CD4-positive, alpha-beta T cell (primary cell): ENCODE measurements around the gene CGB7. TPM values are rescaled to one million over a fixed set of nuclear protein-coding genes. Genes with fewer than 3 reads are reported as not detected.
"Not testable (repeated sequence)": the region's sequence is repeated elsewhere in the genome, so short reads cannot be mapped to it uniquely, and the experiment has no call there.

Experiments used
- ATAC-seq: fragments of 200-7000 bp; cut with Tn5 transposase; one replicate; pipeline ENCODE4 v1.10.0; 2022; ENCODE audit warnings: mild to moderate bottlenecking; ENCODE audit not compliant: poor library complexity
- CTCF ChIA-PET: fragments of 350-600 bp; sonication (Branson Sonifier 250); formaldehyde crosslinking; loops from one replicate; lab custom pipeline; 2021; ENCODE audit warnings: antibody characterized with exemption, inconsistent platforms; lab: Charles Lee
- POLR2A ChIA-PET: fragments of 350-600 bp; sonication (Branson Sonifier 250); formaldehyde crosslinking; loops from one replicate; lab custom pipeline; 2021; ENCODE audit warnings: antibody characterized with exemption, inconsistent platforms; lab: Charles Lee
- DNase-seq, 14 experiments: peaks; one replicate each; pipeline ENCODE4 v3.0.0-alpha.2; 2013 to 2020; ENCODE audit warnings: mixed read lengths in 2 of 14
- H3K27ac ChIP-seq, 2 donors: one replicate each; pipeline versions ENCODE4 v1.5.1 to v1.7.0; 2013; ENCODE audit warnings: low read length in 2 of 2, low read depth in 1 of 2, mild to moderate bottlenecking in 1 of 2
- H3K27me3 ChIP-seq, 2 experiments: 1 replicate in 1 of 2; 2 replicates in 1 of 2; pipeline versions ENCODE4 v1.6.1 to v1.7.0; 2013; ENCODE audit warnings: low read length in 2 of 2, control low read depth in 1 of 2, mild to moderate bottlenecking in 1 of 2, moderate library complexity in 1 of 2; ENCODE audit not compliant: insufficient read depth in 2 of 2, control insufficient read depth in 1 of 2
- H3K36me3 ChIP-seq: one replicate; pipeline ENCODE4 v1.6.1; 2013; ENCODE audit warnings: low read length, control low read depth; ENCODE audit not compliant: insufficient read depth
- H3K4me1 ChIP-seq: one replicate; pipeline ENCODE4 v1.6.1; 2013; ENCODE audit warnings: low read length, control low read depth; ENCODE audit not compliant: insufficient read depth
- H3K4me3 ChIP-seq: one replicate; pipeline ENCODE4 v1.5.1; 2013; ENCODE audit warnings: mild to moderate bottlenecking, low read length, moderate library complexity
- H3K9me3 ChIP-seq, 2 experiments: 1 replicate in 1 of 2; 2 replicates in 1 of 2; pipeline versions ENCODE4 v1.6.1 to v1.7.0; 2013; ENCODE audit warnings: low read length in 2 of 2, mild to moderate bottlenecking in 2 of 2, control low read depth in 1 of 2, moderate library complexity in 1 of 2; ENCODE audit not compliant: control insufficient read depth in 1 of 2, insufficient read depth in 1 of 2
- H3K27ac Mint-ChIP-seq: one replicate; pipeline ENCODE4 v1.8.0; 2020; ENCODE audit warnings: mixed read lengths
- H3K27me3 Mint-ChIP-seq: one replicate; pipeline ENCODE4 v1.8.0; 2021; ENCODE audit warnings: mixed read lengths
- H3K36me3 Mint-ChIP-seq: one replicate; pipeline ENCODE4 v1.8.0; 2021; ENCODE audit warnings: low read depth, mixed read lengths
- H3K4me1 Mint-ChIP-seq: one replicate; pipeline ENCODE4 v1.8.0; 2021; ENCODE audit warnings: low read depth, mixed read lengths
- H3K4me3 Mint-ChIP-seq: one replicate; pipeline ENCODE4 v1.8.0; 2020; ENCODE audit warnings: mild to moderate bottlenecking, mixed read lengths
- H3K9me3 Mint-ChIP-seq: one replicate; pipeline ENCODE4 v1.8.0; 2020; ENCODE audit warnings: mixed read lengths
- intact Hi-C, 2 experiments: fragments of 100-400 bp; cut with DNase I in 1 of 2; cut with micrococcal nuclease in 1 of 2; formaldehyde crosslinking; loops; one replicate each; pipeline versions ENCODE4 v1.15.1 to v1.9.0; 2023 to 2025; cut with DNase I, micrococcal nuclease
- total RNA-seq, 174 experiments: library from RNA in 2 of 174; stranded (reverse) in 2 of 174; gene quantifications; one replicate each; pipeline ENCODE4 v1.2.3 and lab custom pipeline; 2021 to 2026
- TF ChIP-seq, protein P1 (sequence below): fragments of 200-600 bp; IDR thresholded peaks from one replicate; pipeline ENCODE4 v1.8.0; 2022; ENCODE audit warnings: antibody characterized with exemption, mild to moderate bottlenecking

The CGB7 gene
- total RNA-seq, 2 experiments from 2014 or later: not detected

DNA sequence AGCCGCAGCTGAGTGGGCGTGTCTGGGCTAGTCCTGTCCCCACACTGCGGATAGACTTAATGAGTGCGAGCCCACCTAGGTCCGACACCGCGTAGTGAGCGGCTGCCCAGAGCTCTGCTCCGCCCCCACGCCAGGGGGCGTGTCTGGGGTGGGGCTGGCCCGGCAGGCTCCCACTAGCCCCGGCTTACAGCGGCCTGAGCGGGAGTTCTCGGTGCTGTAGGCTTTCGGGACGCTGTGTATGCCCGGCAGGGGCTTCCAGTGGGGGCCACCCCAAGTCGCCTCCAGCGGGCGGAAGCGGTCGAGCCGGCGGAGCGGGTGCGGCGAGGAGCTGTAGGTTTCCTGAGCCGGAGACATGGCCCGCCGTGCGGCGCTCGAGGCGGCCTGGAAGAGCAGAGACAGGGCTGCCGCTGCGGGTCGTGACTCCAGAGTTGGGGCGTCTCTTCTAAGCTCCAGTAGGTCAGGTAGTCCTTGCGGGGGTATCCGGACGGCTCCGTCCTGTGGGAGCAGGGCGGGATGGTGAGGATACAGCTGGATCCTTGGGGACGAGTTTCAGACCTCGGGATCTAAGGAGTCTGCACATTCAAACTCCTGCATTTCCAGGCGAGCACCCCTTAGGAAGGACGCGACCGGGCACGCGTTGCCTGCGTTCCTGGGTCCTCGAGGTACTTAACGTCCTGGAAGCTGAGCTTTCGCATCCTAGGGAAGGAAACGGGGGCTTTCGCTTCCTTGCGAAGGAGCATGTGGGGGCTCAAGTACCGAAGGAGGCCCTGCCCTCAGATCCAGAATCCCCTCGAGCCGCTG lies 1.2 kb downstream of the CGB7 start:
- intact Hi-C loops: loop anchor here in 1 of 2 experiments (5.0 kb wide), 1 partner anchor 39 kb away; the partner anchor contains the start of gene LHB
- peaks cover 21% of the 10 kb centered on the region for H3K4me1 Mint-ChIP-seq
- no peaks in the 10 kb centered on the region for H3K36me3 Mint-ChIP-seq
- peak overlapping the region; percentile 89 for H3K4me3 Mint-ChIP-seq
- Histone ChIP-seq H3K27me3 (peaks cover 25 to 32% of the 10 kb centered on the region in 2 experiments), H3K4me3 (peak overlapping the region; percentile 59), H3K27ac (no peak overlapping the region), H3K9me3 (peaks cover 0 to 16% of the 10 kb centered on the region in 2 experiments), H3K36me3 (no peaks in the 10 kb centered on the region), H3K4me1 (peaks cover 26% of the 10 kb centered on the region)
- POLR2A ChIA-PET: interaction anchor here (0.8 to 2.1 kb wide), 3 partner anchors 15 to 63 kb away, joined by 3 to 4 read pairs (median 3); partner anchors contain the start of genes LIN7B and RUVBL2
- no peaks in the 10 kb centered on the region for H3K9me3 Mint-ChIP-seq
- CTCF ChIA-PET: interaction anchor here (0.5 to 2.3 kb wide), 5 partner anchors 37 to 574 kb away, joined by 3 to 8 read pairs (median 3); partner anchors contain the start of gene LIN7B
- no peak overlapping the region for H3K27ac Mint-ChIP-seq
- DNase-seq (peak in 11 of 14 experiments; percentile 19 to 71 (median 50)), ATAC-seq (peak; percentile 71)
- H3K27me3 Mint-ChIP-seq: peaks cover 48% of the 10 kb centered on the region
- TF ChIP-seq, protein P1, sequence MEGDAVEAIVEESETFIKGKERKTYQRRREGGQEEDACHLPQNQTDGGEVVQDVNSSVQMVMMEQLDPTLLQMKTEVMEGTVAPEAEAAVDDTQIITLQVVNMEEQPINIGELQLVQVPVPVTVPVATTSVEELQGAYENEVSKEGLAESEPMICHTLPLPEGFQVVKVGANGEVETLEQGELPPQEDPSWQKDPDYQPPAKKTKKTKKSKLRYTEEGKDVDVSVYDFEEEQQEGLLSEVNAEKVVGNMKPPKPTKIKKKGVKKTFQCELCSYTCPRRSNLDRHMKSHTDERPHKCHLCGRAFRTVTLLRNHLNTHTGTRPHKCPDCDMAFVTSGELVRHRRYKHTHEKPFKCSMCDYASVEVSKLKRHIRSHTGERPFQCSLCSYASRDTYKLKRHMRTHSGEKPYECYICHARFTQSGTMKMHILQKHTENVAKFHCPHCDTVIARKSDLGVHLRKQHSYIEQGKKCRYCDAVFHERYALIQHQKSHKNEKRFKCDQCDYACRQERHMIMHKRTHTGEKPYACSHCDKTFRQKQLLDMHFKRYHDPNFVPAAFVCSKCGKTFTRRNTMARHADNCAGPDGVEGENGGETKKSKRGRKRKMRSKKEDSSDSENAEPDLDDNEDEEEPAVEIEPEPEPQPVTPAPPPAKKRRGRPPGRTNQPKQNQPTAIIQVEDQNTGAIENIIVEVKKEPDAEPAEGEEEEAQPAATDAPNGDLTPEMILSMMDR: peak; percentile 39

DNA sequence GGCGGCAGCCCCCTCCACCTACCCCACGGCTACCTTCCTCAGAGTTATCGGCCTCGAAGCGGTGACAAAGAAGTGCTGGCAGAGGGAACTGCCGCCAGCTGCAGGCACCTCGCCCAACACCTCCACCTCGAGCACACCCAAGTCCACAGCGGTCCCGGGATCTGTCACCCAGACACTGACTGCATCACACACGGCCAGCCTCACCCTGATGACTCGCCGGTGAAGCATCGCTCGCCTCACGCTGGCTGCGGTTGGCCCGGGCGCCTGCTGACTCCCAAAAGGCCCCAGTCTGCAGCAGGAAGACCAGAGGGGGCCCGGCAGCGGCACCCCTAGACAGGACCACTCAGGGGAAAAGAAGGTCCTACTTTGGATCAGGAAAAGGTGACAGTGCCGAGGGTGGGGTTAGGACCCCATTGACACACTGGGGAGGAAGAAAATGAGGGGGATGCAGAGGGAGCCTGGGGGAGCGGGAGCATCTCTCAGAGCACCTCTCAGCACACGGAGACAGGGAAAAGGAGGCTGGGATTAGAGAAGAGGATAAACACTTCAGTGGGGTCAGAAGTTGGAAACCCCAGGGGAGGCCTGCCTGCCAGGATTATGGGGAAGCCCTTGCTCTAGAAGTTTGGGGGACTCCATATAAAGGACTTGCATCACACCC lies 7.0 kb downstream of the CGB7 start:
- H3K4me1 Mint-ChIP-seq, H3K4me3 Mint-ChIP-seq, ATAC-seq, H3K27ac ChIP-seq, POLR2A ChIA-PET, H3K27me3 Mint-ChIP-seq, CTCF ChIA-PET, H3K36me3 Mint-ChIP-seq, H3K4me3 ChIP-seq, H3K27ac Mint-ChIP-seq, H3K4me1 ChIP-seq, intact Hi-C loops, H3K9me3 ChIP-seq, DNase-seq, H3K27me3 ChIP-seq, H3K9me3 Mint-ChIP-seq, H3K36me3 ChIP-seq: not testable (repeated sequence)

DNA sequence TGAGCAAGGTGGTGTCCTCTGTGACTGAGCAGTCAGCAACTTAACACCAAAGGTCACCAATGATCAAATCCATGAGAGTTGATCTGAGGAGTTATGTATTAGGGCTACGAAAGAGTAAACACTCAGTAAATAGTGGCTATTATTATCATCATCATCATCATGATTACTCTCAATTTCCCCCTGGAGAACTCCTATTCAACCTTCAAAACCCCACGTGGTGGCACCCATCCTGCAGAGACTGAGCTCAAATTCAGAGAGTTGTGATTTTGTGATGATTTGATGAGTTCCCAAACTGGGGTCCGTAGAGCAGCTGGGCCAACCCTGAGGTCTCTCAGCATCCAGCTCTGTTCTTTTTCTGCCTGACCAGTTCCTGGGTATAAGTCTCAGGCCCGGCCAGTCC lies 7.7 kb downstream of the CGB7 start:
- H3K36me3 ChIP-seq, H3K27me3 ChIP-seq, H3K4me3 ChIP-seq, H3K27ac Mint-ChIP-seq, H3K4me1 Mint-ChIP-seq, H3K9me3 Mint-ChIP-seq, H3K4me3 Mint-ChIP-seq, H3K9me3 ChIP-seq, H3K36me3 Mint-ChIP-seq, H3K4me1 ChIP-seq, intact Hi-C loops, H3K27me3 Mint-ChIP-seq, POLR2A ChIA-PET, CTCF ChIA-PET, DNase-seq, ATAC-seq, H3K27ac ChIP-seq: not testable (repeated sequence)

DNA sequence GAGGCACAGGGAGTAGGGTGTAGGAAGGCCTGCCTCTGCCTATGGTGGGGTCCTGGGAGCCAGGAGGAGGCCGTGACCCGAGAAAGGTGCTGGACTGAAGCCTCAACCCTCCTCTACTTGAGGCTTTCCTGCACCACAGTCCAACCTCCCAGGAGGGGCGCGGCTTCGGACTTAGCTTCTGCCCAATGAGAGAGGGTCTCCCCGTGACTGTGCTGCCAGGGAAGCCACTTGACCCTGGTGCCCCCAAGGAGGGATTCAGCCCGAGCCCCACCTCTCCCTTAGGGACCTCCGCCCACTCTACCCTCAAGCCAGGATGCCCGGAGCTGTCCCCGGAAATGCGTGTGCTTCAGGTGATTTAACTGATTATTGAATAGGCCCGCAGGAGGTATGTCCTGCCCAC lies 8.5 kb downstream of the CGB7 start, which contains the start of gene CGB8:
Gene CGB8 (minus strand): TSS at position 101 of the 400 bp plus-strand sequence. CDS start 372 bp downstream, outside the sequence.
- DNase-seq, H3K4me1 ChIP-seq, H3K9me3 ChIP-seq, CTCF ChIA-PET, H3K4me3 Mint-ChIP-seq, H3K27me3 Mint-ChIP-seq, H3K36me3 Mint-ChIP-seq, H3K9me3 Mint-ChIP-seq, H3K27ac ChIP-seq, H3K4me3 ChIP-seq, intact Hi-C loops, H3K27ac Mint-ChIP-seq, ATAC-seq, POLR2A ChIA-PET, H3K27me3 ChIP-seq, H3K4me1 Mint-ChIP-seq, H3K36me3 ChIP-seq: not testable (repeated sequence)

DNA sequence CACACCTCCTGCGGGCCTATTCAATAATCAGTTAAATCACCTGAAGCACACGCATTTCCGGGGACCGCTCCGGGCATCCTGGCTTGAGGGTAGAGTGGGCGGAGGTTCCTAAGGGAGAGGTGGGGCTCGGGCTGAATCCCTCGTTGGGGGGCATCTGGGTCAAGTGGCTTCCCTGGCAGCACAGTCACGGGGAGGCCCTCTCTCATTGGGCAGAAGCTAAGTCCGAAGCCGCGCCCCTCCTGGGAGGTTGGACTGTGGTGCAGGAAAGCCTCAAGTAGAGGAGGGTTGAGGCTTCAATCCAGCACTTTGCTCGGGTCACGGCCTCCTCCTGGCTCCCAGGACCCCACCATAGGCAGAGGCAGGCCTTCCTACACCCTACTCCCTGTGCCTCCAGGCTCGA lies 14.0 kb downstream of the CGB7 start, which contains the start of gene CGB5:
Gene CGB5 (plus strand): TSS at position 301 of the 400 bp plus-strand sequence. CDS start 362 bp downstream, outside the sequence.
- CTCF ChIA-PET, intact Hi-C loops, H3K27ac Mint-ChIP-seq, H3K27me3 Mint-ChIP-seq, H3K27me3 ChIP-seq, POLR2A ChIA-PET, H3K27ac ChIP-seq, H3K4me3 Mint-ChIP-seq, H3K4me1 Mint-ChIP-seq, H3K9me3 Mint-ChIP-seq, H3K9me3 ChIP-seq, H3K36me3 ChIP-seq, ATAC-seq, H3K4me1 ChIP-seq, H3K4me3 ChIP-seq, DNase-seq, H3K36me3 Mint-ChIP-seq: not testable (repeated sequence)

DNA sequence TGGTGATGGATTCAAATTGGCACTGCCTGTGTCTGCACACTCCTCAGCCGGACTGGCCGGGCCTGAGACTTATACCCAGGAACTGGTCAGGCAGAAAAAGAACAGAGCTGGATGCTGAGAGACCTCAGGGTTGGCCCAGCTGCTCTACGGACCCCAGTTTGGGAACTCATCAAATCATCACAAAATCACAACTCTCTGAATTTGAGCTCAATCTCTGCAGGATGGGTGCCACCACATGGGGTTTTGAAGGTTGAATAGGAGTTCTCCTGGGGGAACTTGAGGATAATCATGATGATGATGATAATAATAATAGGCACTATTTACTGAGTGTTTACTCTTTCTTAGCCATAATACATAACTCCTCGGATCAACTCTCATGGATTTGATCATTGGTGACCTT lies 14.9 kb downstream of the CGB7 start:
- H3K27ac ChIP-seq, intact Hi-C loops, H3K36me3 Mint-ChIP-seq, H3K27me3 ChIP-seq, H3K4me3 Mint-ChIP-seq, ATAC-seq, H3K9me3 ChIP-seq, H3K4me3 ChIP-seq, H3K4me1 ChIP-seq, POLR2A ChIA-PET, H3K9me3 Mint-ChIP-seq, DNase-seq, CTCF ChIA-PET, H3K27me3 Mint-ChIP-seq, H3K4me1 Mint-ChIP-seq, H3K27ac Mint-ChIP-seq, H3K36me3 ChIP-seq: not testable (repeated sequence)
